HG03469 (cell line): ENCODE data around the gene SULT1A1.
"Not testable (repeated sequence)": the region's sequence is repeated elsewhere in the genome, so short reads cannot be mapped to it uniquely, and the experiment has no call there.

ENCODE experiments used
- ATAC-seq: cut with Tn5 transposase; IDR thresholded peaks from one replicate; pipeline ENCODE4 v1.9.1; 2021; ENCODE audit warnings: mild to moderate bottlenecking, moderate library complexity, moderate number of reproducible peaks; ENCODE audit not compliant: unreplicated experiment

The SULT1A1 gene

GRCh38 chr16:28608867-28609596 is 812 bp downstream of the SULT1A1 start:
- ATAC-seq = not testable (repeated sequence)

GRCh38 chr16:28608496-28608808 is 1.4 kb downstream of the SULT1A1 start:
- not testable (repeated sequence) for ATAC-seq

DNA sequence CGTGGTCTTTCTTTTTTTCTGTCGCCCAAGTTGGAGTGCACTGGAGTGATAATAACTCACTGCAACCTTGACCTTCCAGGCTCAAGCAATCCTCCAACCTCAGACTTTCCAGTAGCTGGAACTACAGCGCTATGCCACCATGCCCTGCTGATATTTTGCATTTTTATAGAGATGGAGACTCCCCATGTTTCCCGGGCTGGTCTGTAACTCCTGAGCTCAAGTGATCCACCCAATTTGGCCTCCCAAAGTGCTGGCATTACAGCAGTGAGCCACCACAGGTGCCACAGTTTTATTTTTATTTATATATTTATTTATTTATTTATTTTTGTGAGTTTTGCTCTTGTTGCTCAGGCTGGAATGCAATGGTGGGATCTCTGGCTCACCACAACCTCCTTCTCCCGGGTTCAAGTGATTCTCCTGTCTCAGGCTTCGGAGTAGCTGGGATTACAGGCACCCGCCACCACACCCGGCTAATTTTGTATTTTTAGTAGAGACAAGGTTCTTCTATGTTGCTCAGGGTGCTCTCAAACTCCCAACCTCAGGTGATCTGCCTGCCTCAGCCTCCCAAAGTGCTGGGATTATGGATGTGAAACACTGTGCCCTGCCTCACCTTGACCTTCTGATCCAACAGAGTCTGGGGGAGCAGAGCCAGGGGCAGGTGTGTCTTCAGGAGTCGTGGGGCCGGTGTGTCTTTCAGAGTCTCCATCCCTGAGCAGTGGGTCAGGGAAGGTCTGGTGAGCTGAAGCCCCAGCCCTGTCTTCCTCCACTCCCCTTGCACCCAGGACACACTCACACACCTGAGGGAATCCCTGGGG is 2.0 kb downstream of the SULT1A1 start:
- ATAC-seq = not testable (repeated sequence)

GRCh38 chr16:28607116-28607623 is 2.7 kb downstream of the SULT1A1 start:
- ATAC-seq = no peak

DNA sequence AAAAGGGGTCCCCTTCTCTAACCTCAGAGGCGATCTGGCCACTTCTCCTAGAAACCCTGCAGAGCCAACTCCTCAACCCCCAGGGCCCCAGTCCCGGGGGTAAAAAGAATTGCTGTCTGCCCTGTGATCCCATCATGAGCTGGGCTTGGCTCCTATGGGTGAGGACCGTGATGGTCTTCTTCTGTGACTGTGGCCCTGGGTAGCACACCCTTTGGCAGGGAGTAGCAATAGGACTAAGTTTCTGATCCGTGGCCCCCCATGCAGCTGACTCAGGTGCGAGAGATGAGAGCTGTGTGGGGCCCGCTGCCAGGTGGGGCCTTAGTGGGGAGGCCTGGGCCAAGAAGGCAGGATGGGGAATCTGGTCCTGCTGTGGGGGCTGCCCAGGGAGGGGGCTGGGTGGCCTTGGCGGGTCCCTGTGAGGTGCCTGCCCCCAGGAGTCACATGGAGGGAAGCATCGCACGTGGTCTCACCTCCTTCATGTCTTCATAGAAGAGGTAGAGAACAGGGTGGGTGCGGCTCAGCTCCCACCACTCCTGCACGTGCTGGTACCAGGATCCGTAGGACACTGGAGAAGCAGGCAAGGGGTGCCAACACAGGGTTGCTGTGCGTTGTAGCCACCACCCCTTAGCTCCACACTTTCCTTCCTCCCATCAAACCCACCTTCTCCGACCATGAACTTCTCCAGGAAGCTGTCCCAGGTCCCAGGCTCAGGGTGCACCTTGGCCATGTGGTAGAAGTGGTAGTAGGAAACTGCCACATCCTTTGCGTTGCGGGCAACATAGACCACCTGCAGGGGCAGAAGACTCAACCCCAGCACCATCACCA is 3.3 kb downstream of the SULT1A1 start:
- no peak for ATAC-seq

GRCh38 chr16:28604186-28604565 is 5.7 kb downstream of the SULT1A1 start:
- ATAC-seq = no peak

DNA sequence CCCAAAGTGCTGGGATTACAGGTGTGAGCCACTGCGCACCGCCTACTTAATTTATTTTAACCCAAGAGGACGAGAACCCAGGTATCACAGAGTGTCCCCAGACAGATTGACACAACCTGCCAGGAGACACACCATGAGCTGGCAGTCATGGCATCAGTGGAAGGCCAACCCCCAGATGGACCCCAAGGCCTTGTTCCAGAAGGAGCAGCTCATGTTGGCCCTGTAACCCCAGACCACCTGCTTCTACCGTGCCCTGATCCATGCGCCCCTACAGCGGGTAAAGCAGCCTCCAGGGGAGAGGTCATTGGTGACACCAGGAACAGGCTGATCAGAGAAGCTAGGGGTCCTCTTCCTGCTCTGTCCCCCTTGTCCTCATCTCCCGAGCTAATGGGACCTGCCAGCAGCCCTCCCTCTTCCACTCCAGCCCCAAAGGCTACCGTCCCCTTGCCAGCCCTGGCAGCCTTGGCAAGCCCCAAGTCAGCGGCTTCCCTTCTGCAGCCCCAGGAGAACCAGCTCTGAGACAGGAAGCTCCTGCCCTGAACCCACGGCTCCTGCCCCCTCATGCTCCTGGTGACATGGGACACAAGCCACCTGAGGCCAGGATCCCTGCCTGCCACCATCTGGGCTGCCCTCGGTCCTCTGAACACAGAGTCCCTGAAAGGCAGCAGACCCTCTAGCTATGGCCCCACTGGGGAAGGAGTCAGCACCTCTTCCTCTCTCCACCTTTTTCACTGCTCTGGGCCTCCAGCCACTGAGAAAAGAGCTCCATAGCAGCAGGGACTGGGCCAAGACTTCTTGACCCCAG is 6.3 kb downstream of the SULT1A1 start:
- no peak for ATAC-seq

- ATAC-seq = no peak
Measured at GRCh38 chr16:28602529-28602928, 7.3 kb downstream of the SULT1A1 start.

DNA sequence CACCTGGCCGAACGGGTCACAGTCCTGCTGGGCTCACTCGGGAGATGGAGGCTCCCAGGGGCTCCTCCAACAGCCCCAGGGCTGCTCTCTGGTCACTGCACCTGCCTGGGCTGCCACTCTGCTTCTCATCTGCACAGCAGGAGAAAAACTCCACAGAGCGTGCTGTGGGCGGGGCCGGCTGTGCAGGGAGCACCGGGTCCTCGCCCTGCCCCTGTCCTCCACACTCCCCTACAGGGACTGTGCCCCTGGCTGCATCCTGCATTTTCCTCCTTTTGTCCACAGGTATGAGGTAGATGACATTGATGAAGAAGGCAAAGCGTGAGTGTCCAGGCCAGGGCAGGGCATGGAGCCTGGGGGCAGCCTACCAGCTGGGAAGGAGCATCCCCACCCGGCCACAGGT is 7.8 kb downstream of the SULT1A1 start:
- ATAC-seq = not testable (repeated sequence)

- ATAC-seq = not testable (repeated sequence)
Measured at GRCh38 chr16:28601589-28601988, 8.3 kb downstream of the SULT1A1 start.

DNA sequence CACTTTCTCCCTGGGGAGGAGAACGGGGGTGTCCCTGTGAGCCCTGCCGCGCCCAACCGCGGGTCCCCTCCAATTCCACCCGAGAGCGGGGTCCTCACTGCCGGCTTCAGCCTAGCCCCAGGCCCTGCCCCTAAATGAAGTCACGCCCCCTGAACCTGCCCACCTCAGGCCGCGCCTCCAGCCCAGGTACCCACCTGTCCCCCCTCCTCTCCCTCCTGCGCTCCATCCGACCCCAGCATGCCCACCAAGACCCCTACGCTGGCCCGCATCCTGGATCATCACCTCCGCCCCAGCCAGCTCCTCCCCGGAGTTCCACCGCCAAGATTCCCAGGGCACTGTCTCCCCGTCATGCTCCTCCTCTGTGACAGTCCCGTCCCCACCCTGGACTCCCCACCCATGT is 8.9 kb downstream of the SULT1A1 start:
- ATAC-seq = not testable (repeated sequence)

DNA sequence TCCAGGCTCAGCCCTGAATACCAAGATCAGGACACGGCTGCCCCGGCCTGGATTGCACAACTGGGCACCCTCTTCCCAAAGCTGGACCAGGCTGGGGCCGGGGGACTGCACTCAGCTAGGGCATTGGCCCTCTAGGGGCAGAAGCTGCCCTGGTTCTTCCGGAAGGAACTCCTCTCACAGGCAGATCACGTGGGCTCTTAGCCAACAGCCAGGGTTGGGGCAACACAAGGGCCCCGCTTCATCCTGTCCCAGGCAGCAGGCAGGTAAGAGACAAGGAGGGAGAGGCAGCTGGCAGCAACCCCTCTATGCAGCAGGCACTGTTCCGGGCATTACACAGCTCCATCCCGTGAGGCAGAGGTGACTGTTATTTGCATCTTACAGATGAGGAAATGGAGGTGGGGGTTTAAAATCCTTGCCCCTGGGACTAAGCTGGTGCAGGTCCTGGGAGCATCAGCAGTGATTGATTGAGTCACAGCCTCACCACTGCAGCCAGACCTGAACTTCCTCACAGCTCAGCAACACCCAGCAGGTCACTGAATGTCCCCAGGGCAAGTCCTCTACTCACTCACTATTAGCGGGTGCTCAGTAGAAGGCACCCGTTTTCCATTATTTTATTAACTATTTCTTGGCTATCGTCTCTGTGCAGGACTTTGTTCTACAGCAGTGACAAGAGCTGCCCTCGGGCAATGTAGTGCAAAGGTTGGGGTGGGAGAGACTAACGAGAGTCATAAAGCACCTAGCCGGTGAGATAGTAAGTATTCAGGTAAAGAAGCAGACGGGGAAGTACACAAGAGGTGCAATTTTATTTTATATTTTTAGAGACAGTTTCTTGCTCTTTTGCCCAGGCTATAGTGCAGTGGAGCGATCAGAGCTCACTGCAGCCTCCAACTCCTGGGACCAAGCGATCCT is 10.2 kb downstream of the SULT1A1 start:
- ATAC-seq = not testable (repeated sequence)

DNA sequence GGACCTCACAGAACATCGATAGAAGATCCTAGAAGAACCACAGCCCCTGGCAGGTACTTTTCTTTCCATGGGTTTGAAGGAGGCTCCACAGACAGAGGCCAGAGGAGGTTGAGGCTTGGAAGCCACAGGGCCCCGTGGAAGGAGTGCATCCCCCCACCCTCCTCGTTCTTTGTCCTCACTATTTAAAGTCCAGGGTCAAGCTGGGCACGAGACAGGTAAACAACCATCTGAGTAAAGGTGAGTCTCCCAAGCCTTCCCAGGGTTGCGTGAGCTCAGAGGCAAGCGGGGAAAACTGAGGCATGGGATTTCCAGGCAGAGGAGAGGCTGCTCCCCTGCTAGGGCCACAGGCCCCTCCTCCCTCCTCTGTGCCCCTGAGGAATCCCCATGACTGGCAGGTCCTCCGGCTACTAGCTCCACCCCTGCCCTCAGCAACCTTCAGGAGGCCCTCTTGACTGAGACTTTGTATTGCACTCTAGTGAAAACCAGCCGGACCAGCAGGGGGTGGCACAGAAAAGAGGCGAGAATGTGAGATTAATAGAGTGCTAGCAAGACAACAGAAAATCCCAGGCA is 12.1 kb downstream of the SULT1A1 start:
- no peak for ATAC-seq

GRCh38 chr16:28596840-28597691 is 12.8 kb downstream of the SULT1A1 start, which contains the start of gene SULT1A2:
SULT1A2 (minus strand) TSS chr16:28597050; CDS start chr16:28595930, 1,120 bp downstream.
- ATAC-seq = no peak

GRCh38 chr16:28596115-28596630 is 13.7 kb downstream of the SULT1A1 start:
- ATAC-seq = no peak

DNA sequence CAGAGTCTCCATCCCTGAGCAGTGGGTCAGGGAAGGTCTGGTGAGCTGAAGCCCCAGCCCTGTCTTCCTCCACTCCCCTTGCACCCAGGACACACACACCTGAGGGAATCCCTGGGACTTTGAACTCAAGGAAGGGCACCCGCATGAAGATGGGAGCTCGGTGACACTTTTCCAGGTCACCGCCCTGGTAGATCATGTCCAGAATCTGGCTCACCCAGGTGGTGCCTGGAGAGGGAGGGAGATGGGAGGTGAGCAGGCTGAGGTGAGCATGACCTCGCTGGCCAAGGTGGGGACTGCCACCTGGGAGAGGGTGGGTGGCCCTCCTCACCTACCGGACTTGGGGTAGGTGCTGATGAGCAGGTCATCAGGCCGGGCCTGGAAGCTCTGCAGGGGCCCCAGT is 14.4 kb downstream of the SULT1A1 start:
- not testable (repeated sequence) for ATAC-seq

GRCh38 chr16:28592979-28593553 is 16.8 kb downstream of the SULT1A1 start:
- no peak for ATAC-seq
